HG03558 (cell line): ENCODE data around the gene PPP2R5C.
"Not testable (repeated sequence)": the region's sequence is repeated elsewhere in the genome, so short reads cannot be mapped to it uniquely, and the experiment has no call there.

Experiments used
- ATAC-seq: cut with Tn5 transposase; IDR thresholded peaks from one replicate; pipeline ENCODE4 v1.9.1; 2021; ENCODE audit warnings: moderate number of reproducible peaks; ENCODE audit not compliant: unreplicated experiment; ENCODE audit errors: extremely low read depth

Gene PPP2R5C

GRCh38 chr14:101775826-101776225, 14.3 kb downstream of the PPP2R5C start:
- no peak for ATAC-seq

GRCh38 chr14:101776344-101776743, 14.8 kb downstream of the PPP2R5C start:
- ATAC-seq, result no peak

GRCh38 chr14:101780390-101780789, 18.9 kb downstream of the PPP2R5C start:
- ATAC-seq, result no peak

- ATAC-seq, result no peak
These were observed 19.4 kb downstream of the PPP2R5C start for GRCh38 chr14:101780887-101781239.

GRCh38 chr14:101781240-101782061, 19.9 kb downstream of the PPP2R5C start:
- ATAC-seq, result no peak

GRCh38 chr14:101783260-101784016, 21.9 kb downstream of the PPP2R5C start:
- no peak for ATAC-seq

GRCh38 chr14:101784631-101785030, 23.1 kb downstream of the PPP2R5C start:
- no peak for ATAC-seq

- ATAC-seq, result no peak
These were observed 26.6 kb downstream of the PPP2R5C start for GRCh38 chr14:101788016-101788635.

GRCh38 chr14:101789222-101789621, 27.7 kb downstream of the PPP2R5C start:
- no peak for ATAC-seq

GRCh38 chr14:101790232-101790631, 28.7 kb downstream of the PPP2R5C start:
- ATAC-seq, result no peak

- ATAC-seq, result no peak
These were observed 30.5 kb downstream of the PPP2R5C start for GRCh38 chr14:101791919-101792572.

GRCh38 chr14:101796016-101796415, 34.5 kb downstream of the PPP2R5C start:
- no peak for ATAC-seq

- ATAC-seq, result no peak
These were observed 35.0 kb downstream of the PPP2R5C start for GRCh38 chr14:101796479-101796878.

GRCh38 chr14:101797856-101798255, 36.3 kb downstream of the PPP2R5C start:
- no peak for ATAC-seq

- ATAC-seq, result not testable (repeated sequence)
These were observed 42.9 kb downstream of the PPP2R5C start for GRCh38 chr14:101804373-101804772.

- ATAC-seq, result not testable (repeated sequence)
These were observed 44.7 kb downstream of the PPP2R5C start for GRCh38 chr14:101806252-101806651.

- ATAC-seq, result no peak
These were observed 46.6 kb downstream of the PPP2R5C start for GRCh38 chr14:101808020-101808641.

- ATAC-seq, result no peak
These were observed 47.6 kb downstream of the PPP2R5C start for GRCh38 chr14:101808894-101809670.
